Adrenal gland (tissue), 12 donors: ENCODE data around the gene CRIP1. TPM values are rescaled to one million over a fixed set of nuclear protein-coding genes. Genes with fewer than 3 reads are reported as not detected.

Source experiments
- DNase-seq, 7 donors: peaks; one replicate each; pipeline ENCODE4 v3.0.0-alpha.2; 2019 to 2020
- H3K27ac ChIP-seq, 5 donors: fragments of 200-600 bp; sonication (generic) in 4 of 5; 1 replicate in 3 of 5; 2 replicates in 2 of 5; pipeline versions ENCODE4 v1.5.1 to v1.8.0; 2016 to 2020; ENCODE audit warnings: mild to moderate bottlenecking in 1 of 5
- H3K27me3 ChIP-seq: fragments of 200-600 bp; 2 replicates; pipeline ENCODE4 v1.8.0; 2021
- H3K36me3 ChIP-seq, 2 donors: fragments of 200-600 bp; replicated peaks in 1 of 2; 1 replicate in 1 of 2; 2 replicates in 1 of 2; pipeline versions ENCODE4 v1.5.1 to v1.8.0; 2018 to 2022
- H3K4me1 ChIP-seq, 2 donors: fragments of 200-600 bp; replicated peaks in 1 of 2; 1 replicate in 1 of 2; 2 replicates in 1 of 2; pipeline versions ENCODE4 v1.5.1 to v1.8.0; 2018 to 2021
- H3K4me3 ChIP-seq, 4 donors: fragments of 200-600 bp; sonication (generic) in 3 of 4; one replicate each; pipeline ENCODE4 v1.5.1; 2016 to 2018
- H3K9me3 ChIP-seq, 3 donors: fragments of 200-600 bp; sonication (generic) in 1 of 3; replicated peaks in 1 of 3; 1 replicate in 2 of 3; 2 replicates in 1 of 3; pipeline versions ENCODE4 v1.5.1 to v1.8.0; 2016 to 2021
- CTCF ChIP-seq, 6 experiments: fragments of 450-650 bp in 4 of 6; fragments of 200-600 bp in 2 of 6; sonication (generic) in 1 of 6; IDR thresholded peaks; 1 replicate in 5 of 6; 2 replicates in 1 of 6; pipeline versions ENCODE4 v1.5.1 to v1.8.0; 2016 to 2021; ENCODE audit warnings: antibody characterized with exemption in 6 of 6, mild to moderate bottlenecking in 2 of 6, moderate library complexity in 1 of 6
- POLR2A ChIP-seq, 2 donors: fragments of 450-650 bp; IDR thresholded peaks; one replicate each; pipeline ENCODE4 v1.6.1; 2017; ENCODE audit warnings: antibody characterized with exemption in 2 of 2, mild to moderate bottlenecking in 2 of 2, moderate library complexity in 1 of 2
- WGBS, 4 donors: extraction: QIAGEN DNeasy Blood & Tissue Kit in 2 of 4; methylation state at CpG; one replicate each; pipeline versions ENCODE4 v1.1.5 to v1.1.7; 2013 to 2017; 5-methylcytosine and 5-hydroxymethylcytosine counted together
- intact Hi-C, 2 donors: fragments of 100-400 bp; cut with DNase I; formaldehyde crosslinking; loops; one replicate each; pipeline versions ENCODE4 v1.14.1 to v1.15.0; 2022 to 2023
- polyA plus RNA-seq, 3 donors: library from polyadenylated mRNA; stranded (reverse); fragments of 200-250 nt in 2 of 3; fragments of 350-450 nt in 1 of 3; fragmentation: Illumina TruSeq in 1 of 3; extraction: RNeasy Lipid Tissue Mini Kit (QIAGEN cat#74804) in 1 of 3; gene quantifications; one replicate each; pipeline ENCODE4 v1.2.3, GENCODE V29; 2013 to 2014
- total RNA-seq, 9 donors: library from RNA; depleted of rRNA in 4 of 9; stranded (reverse); fragments of >200 nt in 4 of 9; fragments of 120-200 nt in 1 of 9; fragmentation: NEBNext Ultra II Directional in 1 of 9; extraction: Animal tissue kit (Norgen Biotek cat#: 25700) in 1 of 9; gene quantifications; one replicate each; pipeline versions ENCODE4 v1.1.0 to v1.2.4, GENCODE V29; 2013 to 2023
- donor health status: healthy with polysubstance abuse.
- donor health status: Bipolar disorder and iron deficiency.
- donor health status: DM: yes; HTN: yes; CAD: no.
- donor health status: DM: no; HTN: no; CAD: no.
- donor health status: DM: no; HTN: no; CAD: no.
- donor health status: DM: yes; HTN: yes; CAD: no.

CRIP1 gene
- total and polyA plus RNA-seq, 12 donors, result 1.9 to 157 (median 9.3) TPM

DNA sequence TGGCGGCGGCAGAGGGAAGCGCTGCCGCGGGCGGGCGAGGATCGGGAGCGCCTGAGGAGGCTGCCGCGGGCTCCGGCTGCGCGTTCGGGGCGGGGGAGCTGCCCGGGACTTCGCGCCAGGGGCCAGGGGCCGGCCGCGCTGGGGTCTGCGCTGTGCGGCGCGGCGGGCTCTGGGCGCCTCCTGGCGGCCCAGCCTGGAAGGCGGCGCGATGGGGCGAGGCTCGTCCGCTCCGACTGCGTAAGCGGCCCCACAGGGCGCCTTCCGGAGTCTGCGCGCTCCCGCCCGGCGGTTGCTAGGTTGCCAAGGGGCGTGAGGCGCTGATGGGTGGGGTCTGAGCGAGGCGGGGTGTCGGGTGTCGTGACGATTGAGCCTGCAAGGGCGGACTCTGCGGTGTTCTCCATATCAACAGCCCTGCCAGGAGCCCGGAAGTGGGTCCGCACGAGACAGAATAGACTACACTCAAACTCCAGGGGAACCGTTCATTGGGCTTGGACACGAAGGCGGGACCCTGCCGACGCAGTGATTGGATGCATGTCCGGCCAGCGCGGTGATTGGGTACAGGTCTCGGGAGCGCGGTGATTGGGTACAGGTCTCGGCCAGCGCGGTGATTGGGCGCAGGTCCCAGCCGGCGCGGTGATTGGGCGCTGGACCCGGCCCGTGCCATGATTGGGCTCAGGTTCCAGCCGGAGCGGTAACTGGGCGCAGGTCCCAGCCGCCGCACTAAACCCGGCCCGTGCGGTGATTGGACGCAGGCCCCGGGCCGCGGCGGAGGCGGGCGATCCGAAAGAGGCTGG, 4.1 kb downstream of the CRIP1 start, which contains the start of gene TEDC1:
TEDC1 (plus strand) TSS at position 675 of the 794 bp plus-strand sequence. CDS start 130 bp downstream, outside the sequence.
- peak within 1 kb of the TSS in 4 of 5 donors; percentile 82 to 91 (median 86) for H3K27ac ChIP-seq
- intact Hi-C loops, result no loop called here
- H3K4me3 ChIP-seq, result peak within 1 kb of the TSS in 3 of 4 donors; percentile 29 to 77 (median 32)
- peak; percentile 99 to 100 (median 100) for DNase-seq
- peak; percentile 40 to 68 for TF ChIP-seq POLR2A (IDR thresholded peaks at IDR 0.05)
- peak; percentile 10 to 97 (median 67) for TF ChIP-seq CTCF (IDR thresholded peaks at IDR 0.05)
- H3K27me3 ChIP-seq, result peaks cover 11% of the 10 kb centered on the region
- 0 to 1% (median 0%) methylated on average over 3 to 94 of the region's 94 CpGs for WGBS, 4 donors
- H3K36me3 ChIP-seq, result no peaks in the 10 kb centered on the region
- no peaks in the 10 kb centered on the region for H3K9me3 ChIP-seq
- H3K4me1 ChIP-seq, result peaks cover 7 to 29% of the 10 kb centered on the region in 2 donors

- H3K36me3 ChIP-seq, result no peaks in the 10 kb centered on the region
- DNase-seq, result peak; percentile 49 to 82 (median 68)
- TF ChIP-seq POLR2A (IDR thresholded peaks at IDR 0.05), result peak; percentile 24 to 29
- TF ChIP-seq CTCF (IDR thresholded peaks at IDR 0.05), result no peak
- WGBS, 4 donors, result 0 to 8% (median 1%) methylated on average over 3 to 53 of the region's 53 CpGs
- peaks cover 11% of the 10 kb centered on the region for H3K27me3 ChIP-seq
- peak overlapping the region in 4 of 5 donors; percentile 63 to 77 (median 70) for H3K27ac ChIP-seq
- H3K4me3 ChIP-seq, result peak overlapping the region in 2 of 4 donors; percentile 29 to 46
- intact Hi-C loops, result no loop called here
- H3K4me1 ChIP-seq, result peaks cover 7 to 25% of the 10 kb centered on the region in 2 donors
- H3K9me3 ChIP-seq, result no peaks in the 10 kb centered on the region
These were observed 4.8 kb downstream of the CRIP1 start for GRCh38 chr14:105491366-105491973.

DNA sequence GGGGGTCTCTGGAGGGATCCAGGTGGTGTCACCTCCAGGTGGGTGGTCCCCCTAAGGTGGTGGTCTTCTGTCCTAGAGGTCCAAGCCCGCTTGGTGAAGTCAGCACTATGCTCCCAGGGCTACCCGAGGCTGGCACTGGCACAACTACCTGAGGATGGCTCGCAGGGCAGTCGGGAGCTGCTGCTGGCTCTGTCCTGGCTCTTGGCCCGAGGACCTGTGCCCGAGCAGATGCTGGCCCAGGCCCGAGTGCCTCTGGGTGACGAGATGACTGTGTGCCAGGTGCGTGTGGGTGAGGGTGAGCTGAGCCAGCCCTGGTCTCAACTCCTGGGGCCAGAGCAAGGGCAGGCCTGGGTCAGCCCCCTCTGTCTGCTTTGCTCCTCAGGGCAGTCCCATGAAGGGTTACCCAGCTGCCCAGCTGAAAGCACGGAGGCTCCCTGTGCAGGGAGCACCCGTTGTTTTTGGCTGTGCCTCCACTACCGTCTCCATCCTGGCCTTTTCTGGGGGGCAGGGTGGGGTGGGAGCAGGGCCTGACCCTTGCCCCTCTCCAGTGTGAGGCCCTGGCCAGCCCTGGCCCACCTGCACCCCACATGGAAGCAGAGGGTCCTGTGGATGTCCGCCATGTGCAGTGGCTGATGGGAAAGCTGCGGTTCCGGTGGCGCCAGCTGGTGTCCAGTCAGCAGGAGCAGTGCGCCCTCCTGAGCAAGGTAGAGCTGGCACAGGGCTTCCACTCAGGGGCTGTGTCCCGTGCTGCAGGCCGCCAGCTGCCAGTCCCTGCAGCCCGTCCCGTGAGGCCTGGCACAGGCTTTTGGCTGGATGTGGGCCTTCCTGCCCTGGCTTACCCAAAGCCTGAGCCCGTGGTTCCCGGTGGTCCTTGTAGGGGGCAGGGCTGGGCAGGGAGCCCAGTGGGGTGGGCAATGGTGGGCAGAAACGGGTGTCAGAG, 5.6 kb downstream of the CRIP1 start:
- Histone ChIP-seq H3K9me3 (no peaks in the 10 kb centered on the region), H3K36me3 (no peaks in the 10 kb centered on the region), H3K4me3 (no peak overlapping the region), H3K27me3 (peaks cover 5% of the 10 kb centered on the region), H3K27ac (no peak overlapping the region), H3K4me1 (peaks cover 7 to 17% of the 10 kb centered on the region in 2 donors)
- WGBS, 4 donors, result 76 to 94% (median 87%) methylated on average over 6 to 24 of the region's 24 CpGs
- intact Hi-C loops, result no loop called here
- no peak for TF ChIP-seq POLR2A (IDR thresholded peaks at IDR 0.05)
- no peak for TF ChIP-seq CTCF (IDR thresholded peaks at IDR 0.05)
- DNase-seq, result peak in 3 of 7 donors; percentile 24 to 69 (median 50)
